WTC11 (cell line): ENCODE results near the gene CFAP20DC.

Source experiments
- ZNF232 ChIP-seq: sonication (generic); formaldehyde crosslinking; IDR thresholded peaks from 2 replicates; pipeline ENCODE4 v1.8.0; 2022; ENCODE audit warnings: mild to moderate bottlenecking, missing genetic modification reagents
- TF ChIP-seq, protein P1 (sequence below): fragments of 200-600 bp; IDR thresholded peaks from 2 replicates; pipeline ENCODE4 v1.8.0; 2022; ENCODE audit warnings: antibody characterized with exemption
- TF ChIP-seq, protein P2 (sequence below): fragments of 250-450 bp; sonication (Bioruptor Pico); IDR thresholded peaks from 2 replicates; pipeline ENCODE4 v2.1.2; 2022; ENCODE audit warnings: mild to moderate bottlenecking, moderate library complexity

DNA sequence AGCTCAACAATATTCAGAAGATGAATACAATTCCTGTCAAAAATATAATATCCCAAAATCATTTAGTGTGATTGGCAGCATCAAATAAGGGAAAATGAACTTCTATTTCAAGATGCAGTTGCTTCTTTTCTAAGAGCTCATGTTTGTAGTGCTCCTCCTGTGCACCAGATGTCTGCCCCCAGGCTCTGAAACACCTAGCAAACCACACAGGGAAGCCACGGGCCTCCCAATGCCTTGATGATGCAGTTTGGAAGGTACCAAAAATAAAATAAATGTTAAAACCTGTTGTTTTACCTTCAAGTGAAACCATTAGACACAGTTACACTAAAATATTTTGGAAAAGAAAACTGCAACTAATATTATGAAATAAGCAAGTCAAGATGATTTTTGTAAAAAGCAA, 22.2 kb downstream of the CFAP20DC start:
- TF ChIP-seq ZNF232 (CRISPR knock-in tag): no peak
- TF ChIP-seq, protein P1, sequence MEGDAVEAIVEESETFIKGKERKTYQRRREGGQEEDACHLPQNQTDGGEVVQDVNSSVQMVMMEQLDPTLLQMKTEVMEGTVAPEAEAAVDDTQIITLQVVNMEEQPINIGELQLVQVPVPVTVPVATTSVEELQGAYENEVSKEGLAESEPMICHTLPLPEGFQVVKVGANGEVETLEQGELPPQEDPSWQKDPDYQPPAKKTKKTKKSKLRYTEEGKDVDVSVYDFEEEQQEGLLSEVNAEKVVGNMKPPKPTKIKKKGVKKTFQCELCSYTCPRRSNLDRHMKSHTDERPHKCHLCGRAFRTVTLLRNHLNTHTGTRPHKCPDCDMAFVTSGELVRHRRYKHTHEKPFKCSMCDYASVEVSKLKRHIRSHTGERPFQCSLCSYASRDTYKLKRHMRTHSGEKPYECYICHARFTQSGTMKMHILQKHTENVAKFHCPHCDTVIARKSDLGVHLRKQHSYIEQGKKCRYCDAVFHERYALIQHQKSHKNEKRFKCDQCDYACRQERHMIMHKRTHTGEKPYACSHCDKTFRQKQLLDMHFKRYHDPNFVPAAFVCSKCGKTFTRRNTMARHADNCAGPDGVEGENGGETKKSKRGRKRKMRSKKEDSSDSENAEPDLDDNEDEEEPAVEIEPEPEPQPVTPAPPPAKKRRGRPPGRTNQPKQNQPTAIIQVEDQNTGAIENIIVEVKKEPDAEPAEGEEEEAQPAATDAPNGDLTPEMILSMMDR: no peak
- TF ChIP-seq, protein P2, sequence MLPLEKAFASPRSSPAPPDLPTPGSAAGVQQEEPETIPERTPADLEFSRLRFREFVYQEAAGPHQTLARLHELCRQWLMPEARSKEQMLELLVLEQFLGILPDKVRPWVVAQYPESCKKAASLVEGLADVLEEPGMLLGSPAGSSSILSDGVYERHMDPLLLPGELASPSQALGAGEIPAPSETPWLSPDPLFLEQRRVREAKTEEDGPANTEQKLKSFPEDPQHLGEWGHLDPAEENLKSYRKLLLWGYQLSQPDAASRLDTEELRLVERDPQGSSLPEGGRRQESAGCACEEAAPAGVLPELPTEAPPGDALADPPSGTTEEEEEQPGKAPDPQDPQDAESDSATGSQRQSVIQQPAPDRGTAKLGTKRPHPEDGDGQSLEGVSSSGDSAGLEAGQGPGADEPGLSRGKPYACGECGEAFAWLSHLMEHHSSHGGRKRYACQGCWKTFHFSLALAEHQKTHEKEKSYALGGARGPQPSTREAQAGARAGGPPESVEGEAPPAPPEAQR (CRISPR knock-in tag): no peak
